Esophagus muscularis mucosa (tissue), 3 donors: ENCODE measurements around the gene WNT7A.

Experiments used
- CTCF ChIP-seq, 3 experiments: fragments of 200-600 bp in 2 of 3; fragments of 450-650 bp in 1 of 3; sonication (generic) in 2 of 3; IDR thresholded peaks; one replicate each; pipeline ENCODE4 v1.5.1; 2017 to 2019; ENCODE audit warnings: antibody characterized with exemption in 3 of 3, mild to moderate bottlenecking in 2 of 3, moderate library complexity in 1 of 3
- POLR2A ChIP-seq: fragments of 450-650 bp; IDR thresholded peaks from one replicate; pipeline ENCODE4 v1.6.1; 2017; ENCODE audit warnings: antibody characterized with exemption, moderate library complexity, mild to moderate bottlenecking, low read depth

- no peak for TF ChIP-seq POLR2A
- TF ChIP-seq CTCF (IDR thresholded peaks at IDR 0.05), result no peak
Measured at GRCh38 chr3:13869761-13870343, 10.0 kb downstream of the WNT7A start.
